ENCODE results near the gene PRR9. TPM values are rescaled to one million over a fixed set of nuclear protein-coding genes. Genes with fewer than 3 reads are reported as not detected.
A peak's percentile ranks its signal among the peaks of the same experiment; 100 is the strongest.

The PRR9 gene
- total RNA-seq, 4 donors from 2014 or later, result not detected

DNA sequence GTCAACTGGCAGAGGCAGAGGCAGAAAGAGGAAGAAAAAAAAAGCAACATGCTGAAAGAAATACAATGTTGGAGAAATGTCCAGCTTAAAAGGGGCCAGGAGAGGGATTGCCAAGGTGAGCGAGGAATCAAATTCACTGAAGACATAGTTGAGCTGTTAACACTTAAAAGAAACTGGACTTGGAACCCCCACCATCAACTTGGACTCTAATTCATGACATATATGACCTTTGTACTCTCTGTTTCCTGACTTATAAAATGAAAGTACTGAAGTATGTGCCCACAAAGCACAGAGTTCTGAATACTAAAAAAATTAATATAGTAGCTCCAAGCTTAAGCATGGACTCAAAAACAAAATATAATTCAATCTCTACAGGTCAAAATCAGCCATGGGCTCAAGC is 16.1 kb downstream of the PRR9 start:
- Histone ChIP-seq H3K4me1 (peaks cover 0 to 31% (median 11%) of the 10 kb centered on the region in 3 donors), H3K36me3 (no peaks in the 10 kb centered on the region), H3K9me3 (no peaks in the 10 kb centered on the region), H3K27me3 (peaks cover 0 to 2% (median 0%) of the 10 kb centered on the region in 4 donors), H3K27ac (peak overlapping the region in 3 of 4 donors; percentile 11 to 67 (median 13)), H3K4me3 (no peak overlapping the region)
- 81 to 86% methylated on average over 1 of the region's 1 CpG for WGBS, 2 donors
- intact Hi-C loops (cut with DNase I), result no loop called here
- TF ChIP-seq, protein P1, sequence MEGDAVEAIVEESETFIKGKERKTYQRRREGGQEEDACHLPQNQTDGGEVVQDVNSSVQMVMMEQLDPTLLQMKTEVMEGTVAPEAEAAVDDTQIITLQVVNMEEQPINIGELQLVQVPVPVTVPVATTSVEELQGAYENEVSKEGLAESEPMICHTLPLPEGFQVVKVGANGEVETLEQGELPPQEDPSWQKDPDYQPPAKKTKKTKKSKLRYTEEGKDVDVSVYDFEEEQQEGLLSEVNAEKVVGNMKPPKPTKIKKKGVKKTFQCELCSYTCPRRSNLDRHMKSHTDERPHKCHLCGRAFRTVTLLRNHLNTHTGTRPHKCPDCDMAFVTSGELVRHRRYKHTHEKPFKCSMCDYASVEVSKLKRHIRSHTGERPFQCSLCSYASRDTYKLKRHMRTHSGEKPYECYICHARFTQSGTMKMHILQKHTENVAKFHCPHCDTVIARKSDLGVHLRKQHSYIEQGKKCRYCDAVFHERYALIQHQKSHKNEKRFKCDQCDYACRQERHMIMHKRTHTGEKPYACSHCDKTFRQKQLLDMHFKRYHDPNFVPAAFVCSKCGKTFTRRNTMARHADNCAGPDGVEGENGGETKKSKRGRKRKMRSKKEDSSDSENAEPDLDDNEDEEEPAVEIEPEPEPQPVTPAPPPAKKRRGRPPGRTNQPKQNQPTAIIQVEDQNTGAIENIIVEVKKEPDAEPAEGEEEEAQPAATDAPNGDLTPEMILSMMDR (IDR thresholded peaks at IDR 0.05), result no peak
- no peak for TF ChIP-seq POLR2A (IDR thresholded peaks at IDR 0.05)
- DNase-seq, result no peak

DNA sequence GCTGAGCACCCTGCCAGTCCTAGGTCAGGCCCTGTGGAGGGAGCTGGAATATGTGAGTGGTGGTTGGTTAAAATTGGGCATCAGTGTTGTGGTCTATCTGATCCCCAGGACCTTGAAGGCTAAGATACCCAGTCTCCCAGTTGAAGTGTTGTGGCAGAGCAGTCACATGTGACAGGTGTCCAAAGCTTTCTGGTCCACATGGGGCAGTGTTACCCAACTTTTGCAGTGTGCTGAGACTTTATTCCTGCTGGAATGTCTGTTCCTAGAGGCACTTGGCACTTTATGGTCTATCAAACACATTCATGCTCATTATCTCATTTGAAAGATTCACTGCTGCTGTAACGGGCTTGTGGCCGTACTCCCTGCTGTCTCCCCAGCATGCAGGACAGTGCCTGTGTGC is 21.1 kb downstream of the PRR9 start:
- DNase-seq, result no peak
- H3K27me3 ChIP-seq, result peaks cover 0 to 3% (median 0%) of the 10 kb centered on the region in 4 donors
- intact Hi-C loops (cut with DNase I), result no loop called here
- H3K9me3 ChIP-seq, result no peaks in the 10 kb centered on the region
- 24 to 66% methylated on average over 2 of the region's 2 CpGs for WGBS, 2 donors
- H3K4me3 ChIP-seq, result no peak overlapping the region
- H3K27ac ChIP-seq, result no peak overlapping the region
- H3K36me3 ChIP-seq, result no peaks in the 10 kb centered on the region
- no peak for TF ChIP-seq POLR2A (IDR thresholded peaks at IDR 0.05)
- TF ChIP-seq, protein P1 (IDR thresholded peaks at IDR 0.05), result peak in 5 of 6 experiments; percentile 10 to 42 (median 13)
- H3K4me1 ChIP-seq, result peaks cover 0 to under 1% (median 0%) of the 10 kb centered on the region in 3 donors

DNA sequence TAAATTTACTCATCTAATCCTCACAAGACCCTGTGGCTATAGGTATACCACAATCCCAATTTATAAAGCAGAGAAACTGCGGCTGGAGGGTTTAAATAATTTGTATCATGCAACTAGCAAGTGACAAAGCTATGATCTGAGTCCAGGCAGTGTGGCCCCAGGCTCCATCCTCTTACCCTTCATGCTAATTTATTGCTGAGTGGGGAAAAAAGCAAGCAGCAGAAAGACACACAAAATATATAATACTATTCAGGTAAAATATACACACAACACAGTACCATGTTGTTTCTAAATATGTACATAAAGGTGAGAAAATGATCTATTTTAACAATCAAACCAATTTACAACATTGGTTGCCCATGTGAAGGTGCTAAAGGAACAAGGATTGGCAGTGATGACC is 24.8 kb downstream of the PRR9 start:
- Histone ChIP-seq H3K27me3 (peaks cover 0 to 9% (median 0%) of the 10 kb centered on the region in 4 donors), H3K9me3 (no peaks in the 10 kb centered on the region), H3K36me3 (no peaks in the 10 kb centered on the region), H3K27ac (no peak overlapping the region), H3K4me1 (no peaks in the 10 kb centered on the region), H3K4me3 (no peak overlapping the region)
- WGBS, 2 donors, result 80 to 96% methylated on average over 1 of the region's 1 CpG
- no peak for DNase-seq
- intact Hi-C loops (cut with DNase I), result no loop called here
- TF ChIP-seq, protein P1 (IDR thresholded peaks at IDR 0.05), result no peak
- TF ChIP-seq POLR2A (IDR thresholded peaks at IDR 0.05), result no peak

DNA sequence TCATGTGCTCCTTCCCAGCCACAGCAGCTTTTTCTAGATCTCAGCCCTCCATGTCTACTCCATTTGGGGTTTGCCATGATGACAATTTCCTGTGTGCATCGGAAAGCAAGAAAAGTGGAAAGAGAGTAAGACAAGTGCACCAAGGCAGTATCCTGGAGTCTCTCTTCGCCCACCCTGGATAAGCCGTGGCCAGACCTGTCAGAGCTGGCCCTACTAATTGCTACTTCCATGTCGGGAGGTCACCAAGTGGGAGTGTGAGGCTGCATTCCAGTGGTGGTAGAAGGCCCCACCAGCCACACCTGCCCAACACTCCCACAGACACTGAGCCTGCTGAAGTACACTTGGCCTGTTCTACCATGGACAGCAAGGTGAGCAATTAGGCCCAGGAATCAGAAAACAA is 28.1 kb downstream of the PRR9 start:
- H3K27me3 ChIP-seq, result peaks cover 0 to 14% (median 0%) of the 10 kb centered on the region in 4 donors
- no peaks in the 10 kb centered on the region for H3K9me3 ChIP-seq
- no peak for TF ChIP-seq POLR2A (IDR thresholded peaks at IDR 0.05)
- TF ChIP-seq, protein P1 (IDR thresholded peaks at IDR 0.05), result no peak
- no peak overlapping the region for H3K4me3 ChIP-seq
- WGBS, 2 donors, result 82 to 100% methylated on average over 2 to 3 of the region's 4 CpGs
- H3K4me1 ChIP-seq, result peaks cover 0 to 8% (median 0%) of the 10 kb centered on the region in 3 donors
- no peaks in the 10 kb centered on the region for H3K36me3 ChIP-seq
- no peak overlapping the region for H3K27ac ChIP-seq
- DNase-seq, result no peak
- intact Hi-C loops (cut with DNase I), result no loop called here

DNA sequence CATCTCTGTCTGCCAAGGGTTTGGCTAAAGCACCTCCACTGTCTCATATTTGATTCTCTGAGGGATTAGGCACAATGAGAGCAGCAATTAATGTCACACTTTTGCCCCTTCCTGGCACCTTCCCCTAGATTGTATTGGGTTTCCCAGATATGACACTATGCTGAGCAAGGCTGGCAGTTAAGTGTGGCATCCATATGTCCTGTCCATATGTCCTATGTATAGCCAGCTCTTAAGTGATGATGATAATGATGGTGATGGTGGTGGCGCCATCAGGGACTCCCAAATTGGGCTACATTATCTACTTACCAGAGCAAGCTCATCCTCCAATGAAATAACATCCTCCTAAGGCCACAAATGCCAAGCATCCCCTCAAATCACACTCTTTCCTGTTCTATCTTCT is 28.6 kb downstream of the PRR9 start:
- DNase-seq, result no peak
- WGBS, 2 donors, result 80 to 100% methylated on average over 1 of the region's 1 CpG
- no peaks in the 10 kb centered on the region for H3K9me3 ChIP-seq
- TF ChIP-seq, protein P1 (IDR thresholded peaks at IDR 0.05), result no peak
- no peak for TF ChIP-seq POLR2A (IDR thresholded peaks at IDR 0.05)
- H3K27me3 ChIP-seq, result peaks cover 0 to 14% (median 0%) of the 10 kb centered on the region in 4 donors
- H3K4me3 ChIP-seq, result no peak overlapping the region
- peaks cover 0 to 8% (median 0%) of the 10 kb centered on the region in 3 donors for H3K4me1 ChIP-seq
- no peaks in the 10 kb centered on the region for H3K36me3 ChIP-seq
- intact Hi-C loops (cut with DNase I), result no loop called here
- H3K27ac ChIP-seq, result no peak overlapping the region

Data from esophagus squamous epithelium (tissue), 5 donors.